OCI-LY3 (cell line): ENCODE measurements around the gene RNF13.

ENCODE experiments used
- CTCF ChIP-seq: fragments of 200-600, 300-600 bp; sonication (generic); IDR thresholded peaks from 2 replicates; pipeline ENCODE4 v1.5.1; 2014; ENCODE audit warnings: antibody characterized with exemption, low read length, low read depth
- EZH2phosphoT487 ChIP-seq: fragments of 200-600 bp; shearing (Covaris generic); IDR thresholded peaks from 2 replicates; pipeline ENCODE4 v1.6.1; 2018; ENCODE audit warnings: antibody characterized with exemption, mixed run types, low read depth

- TF ChIP-seq CTCF, result no peak
- no peak for TF ChIP-seq EZH2phosphoT487
These were observed 830 bp upstream of the RNF13 start for GRCh38 chr3:149812165-149812605.
